ENCODE results near the gene FAHD2A.

GRCh38 chr2:95376311-95377215 lies 25.9 kb upstream of the FAHD2A start:
- TF ChIP-seq GATA2 (IDR thresholded peaks at IDR 0.05; ENCODE audit: low read depth, low read length) (no peak), GATA3 (IDR thresholded peaks at IDR 0.05; ENCODE audit: low read depth, low read length) (no peak)
